HEK293 (cell line): ENCODE data around the gene SMC3.

Experiments
- HOXD13 ChIP-seq: sonication (generic); formaldehyde crosslinking; IDR thresholded peaks from 2 replicates; pipeline ENCODE4 v1.8.0; 2022; ENCODE audit warnings: missing genetic modification reagents, borderline replicate concordance
- KLF16 ChIP-seq: fragments of 450-650 bp; formaldehyde crosslinking; IDR thresholded peaks from 2 replicates; pipeline ENCODE4 v1.5.1; 2017; ENCODE audit warnings: missing biosample characterization, missing genetic modification characterization
- KLF8 ChIP-seq: fragments of 450-650 bp; formaldehyde crosslinking; IDR thresholded peaks from 2 replicates; pipeline ENCODE4 v1.5.1; 2016; ENCODE audit warnings: missing biosample characterization, missing genetic modification characterization
- OVOL3 ChIP-seq: fragments of 450-650 bp; formaldehyde crosslinking; IDR thresholded peaks from 2 replicates; pipeline ENCODE4 v1.5.1; 2016; ENCODE audit warnings: missing biosample characterization, missing genetic modification characterization
- PATZ1 ChIP-seq: fragments of 450-650 bp; formaldehyde crosslinking; IDR thresholded peaks from 2 replicates; pipeline ENCODE4 v1.5.1; 2016; ENCODE audit warnings: missing biosample characterization, missing genetic modification characterization
- TSHZ1 ChIP-seq: fragments of 450-650 bp; formaldehyde crosslinking; IDR thresholded peaks from 2 replicates; pipeline ENCODE4 v1.5.1; 2016; ENCODE audit warnings: missing biosample characterization, missing genetic modification characterization, borderline replicate concordance
- ZFHX2 ChIP-seq: fragments of 450-650 bp; formaldehyde crosslinking; conservative IDR thresholded peaks from 2 replicates; pipeline ENCODE4 v1.5.1; 2016; ENCODE audit warnings: missing biosample characterization, missing genetic modification characterization
- ZNF155 ChIP-seq: fragments of 450-650 bp; formaldehyde crosslinking; IDR thresholded peaks from 2 replicates; pipeline ENCODE4 v1.5.1; 2016; ENCODE audit warnings: missing biosample characterization, missing genetic modification characterization
- ZNF16 ChIP-seq: fragments of 450-650 bp; formaldehyde crosslinking; IDR thresholded peaks from 2 replicates; pipeline ENCODE4 v1.5.1; 2016; ENCODE audit warnings: low read depth, missing biosample characterization, missing genetic modification characterization
- ZNF174 ChIP-seq: fragments of 450-650 bp; formaldehyde crosslinking; IDR thresholded peaks from 2 replicates; pipeline ENCODE4 v1.5.0; 2017; ENCODE audit warnings: missing biosample characterization, mild to moderate bottlenecking, missing genetic modification characterization
- ZNF184 ChIP-seq: fragments of 450-650 bp; IDR thresholded peaks from 2 replicates; pipeline ENCODE4 v1.5.1; 2018; ENCODE audit warnings: missing biosample characterization, mild to moderate bottlenecking, missing genetic modification characterization
- ZNF202 ChIP-seq: fragments of 450-650 bp; formaldehyde crosslinking; IDR thresholded peaks from 2 replicates; pipeline ENCODE4 v1.5.1; 2016; ENCODE audit warnings: missing biosample characterization, missing genetic modification characterization, borderline replicate concordance
- ZNF221 ChIP-seq: fragments of 450-650 bp; formaldehyde crosslinking; IDR thresholded peaks from 2 replicates; pipeline ENCODE4 v1.5.1; 2017; ENCODE audit warnings: missing biosample characterization, missing genetic modification characterization, borderline replicate concordance
- ZNF510 ChIP-seq: fragments of 450-650 bp; formaldehyde crosslinking; IDR thresholded peaks from 2 replicates; pipeline ENCODE4 v1.5.1; 2018; ENCODE audit warnings: mild to moderate bottlenecking, missing genetic modification characterization, missing biosample characterization; ENCODE audit not compliant: insufficient replicate concordance
- ZNF518A ChIP-seq: fragments of 450-650 bp; formaldehyde crosslinking; conservative IDR thresholded peaks from 2 replicates; pipeline ENCODE4 v1.5.1; 2016; ENCODE audit warnings: low read depth, missing biosample characterization, missing genetic modification characterization
- ZNF610 ChIP-seq: fragments of 450-650 bp; formaldehyde crosslinking; IDR thresholded peaks from 2 replicates; pipeline ENCODE4 v1.5.1; 2016; ENCODE audit warnings: missing biosample characterization, missing genetic modification characterization, borderline replicate concordance
- ZNF629 ChIP-seq: fragments of 450-650 bp; formaldehyde crosslinking; IDR thresholded peaks from 2 replicates; pipeline ENCODE4 v1.5.1; 2017; ENCODE audit warnings: missing biosample characterization, missing genetic modification characterization
- ZNF670 ChIP-seq: fragments of 450-650 bp; formaldehyde crosslinking; IDR thresholded peaks from 2 replicates; pipeline ENCODE4 v1.5.1; 2016; ENCODE audit warnings: missing biosample characterization, missing genetic modification characterization, low read depth
- ZNF777 ChIP-seq: fragments of 450-650 bp; formaldehyde crosslinking; IDR thresholded peaks from 2 replicates; pipeline ENCODE4 v1.5.1; 2017; ENCODE audit warnings: missing biosample characterization, missing genetic modification characterization, borderline replicate concordance
- ZNF792 ChIP-seq: fragments of 450-650 bp; formaldehyde crosslinking; IDR thresholded peaks from 2 replicates; pipeline ENCODE4 v1.5.1; 2016; ENCODE audit warnings: missing biosample characterization, missing genetic modification characterization
- ZNF843 ChIP-seq: fragments of 450-650 bp; formaldehyde crosslinking; IDR thresholded peaks from 2 replicates; pipeline ENCODE4 v1.5.1; 2016; ENCODE audit warnings: missing biosample characterization, missing genetic modification characterization
- TF ChIP-seq, protein P1 (sequence below): fragments of 450-650 bp; formaldehyde crosslinking; IDR thresholded peaks from 2 replicates; pipeline ENCODE4 v1.5.1; 2016; ENCODE audit warnings: missing biosample characterization, missing genetic modification characterization

Gene SMC3

DNA sequence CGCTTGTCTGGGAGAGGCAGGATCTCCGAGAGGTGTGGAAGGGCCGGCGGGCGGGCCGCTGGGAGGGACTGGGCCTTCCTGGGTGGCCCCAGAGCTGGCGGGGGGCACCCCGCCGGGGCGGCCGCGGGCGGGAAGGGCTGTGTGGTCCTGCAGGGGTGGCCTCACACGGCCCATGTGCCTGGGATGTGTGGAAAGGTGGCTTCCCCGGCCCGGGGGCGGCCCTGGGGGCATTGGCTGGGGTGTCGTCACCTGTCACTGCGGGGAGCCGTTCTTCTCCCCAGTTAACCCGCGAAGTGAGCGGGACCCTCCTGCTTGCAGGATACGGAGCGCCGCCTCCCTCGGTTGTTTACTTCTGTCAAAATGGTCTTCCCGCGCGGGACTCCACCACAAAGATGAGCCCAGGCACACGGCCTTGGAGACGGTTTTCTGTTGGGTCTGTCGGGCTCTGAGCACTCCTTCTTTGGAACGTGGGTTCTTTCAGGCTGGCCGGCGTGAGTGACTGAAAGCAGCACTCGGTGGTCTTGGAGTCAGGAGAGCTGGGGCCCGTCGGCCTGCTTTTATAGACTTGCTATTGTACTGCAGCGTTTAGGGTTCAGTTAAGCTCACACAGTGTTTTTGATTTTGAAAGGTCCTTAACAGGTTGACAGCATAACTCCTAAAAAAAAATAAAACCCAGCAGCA is 700 bp downstream of the SMC3 start (continued):
- TF ChIP-seq ZNF202 (tag by site-specific recombination) (no peak), ZNF155 (tag by site-specific recombination) (no peak), ZNF221 (tag by site-specific recombination) (no peak), KLF16 (tag by site-specific recombination) (0 out of 2 replicates have a peak, but pooled peaks have one; percentile 35), ZNF629 (no peak), TSHZ1 (tag by site-specific recombination) (no peak), ZNF510 (tag by site-specific recombination) (no peak), ZNF610 (peak; percentile 36; the same call in 1 of the 2 replicates), ZNF518A (tag by site-specific recombination) (no peak), ZNF174 (no peak), ZNF843 (tag by site-specific recombination) (no peak), OVOL3 (no peak), ZNF792 (tag by site-specific recombination) (no peak), HOXD13 (CRISPR knock-in tag) (no peak), ZFHX2 (no peak), PATZ1 (peak; percentile 32), ZNF670 (tag by site-specific recombination) (no peak), ZNF16 (tag by site-specific recombination) (no peak), ZNF184 (tag by site-specific recombination) (no peak), KLF8 (tag by site-specific recombination) (peak; percentile 10; the same call in 1 of the 2 replicates), ZNF777 (tag by site-specific recombination) (no peak)
- TF ChIP-seq, protein P1, sequence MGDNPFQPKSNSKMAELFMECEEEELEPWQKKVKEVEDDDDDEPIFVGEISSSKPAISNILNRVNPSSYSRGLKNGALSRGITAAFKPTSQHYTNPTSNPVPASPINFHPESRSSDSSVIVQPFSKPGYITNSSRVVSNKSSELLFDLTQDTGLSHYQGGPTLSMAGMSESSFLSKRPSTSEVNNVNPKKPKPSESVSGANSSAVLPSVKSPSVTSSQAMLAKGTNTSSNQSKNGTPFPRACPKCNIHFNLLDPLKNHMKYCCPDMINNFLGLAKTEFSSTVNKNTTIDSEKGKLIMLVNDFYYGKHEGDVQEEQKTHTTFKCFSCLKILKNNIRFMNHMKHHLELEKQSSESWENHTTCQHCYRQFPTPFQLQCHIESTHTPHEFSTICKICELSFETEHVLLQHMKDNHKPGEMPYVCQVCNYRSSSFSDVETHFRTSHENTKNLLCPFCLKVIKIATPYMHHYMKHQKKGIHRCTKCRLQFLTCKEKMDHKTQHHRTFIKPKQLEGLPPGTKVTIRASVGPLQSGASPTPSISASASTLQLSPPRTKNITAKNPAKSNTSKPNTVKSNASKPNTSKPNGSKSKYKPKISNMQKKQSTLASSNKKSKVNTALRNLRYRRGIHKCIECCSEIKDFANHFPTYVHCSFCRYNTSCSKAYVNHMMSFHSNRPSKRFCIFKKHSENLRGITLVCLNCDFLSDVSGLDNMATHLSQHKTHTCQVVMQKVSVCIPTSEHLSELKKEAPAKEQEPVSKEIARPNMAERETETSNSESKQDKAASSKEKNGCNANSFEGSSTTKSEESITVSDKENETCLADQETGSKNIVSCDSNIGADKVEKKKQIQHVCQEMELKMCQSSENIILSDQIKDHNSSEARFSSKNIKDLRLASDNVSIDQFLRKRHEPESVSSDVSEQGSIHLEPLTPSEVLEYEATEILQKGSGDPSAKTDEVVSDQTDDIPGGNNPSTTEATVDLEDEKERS = no peak
